GM18499 (cell line): ENCODE measurements around the gene HEXB.
"Not testable (repeated sequence)": the region's sequence is repeated elsewhere in the genome, so short reads cannot be mapped to it uniquely, and the experiment has no call there.

ENCODE experiments used
- ATAC-seq: cut with Tn5 transposase; IDR thresholded peaks from one replicate; pipeline ENCODE4 v1.9.1; 2021; ENCODE audit warnings: moderate number of reproducible peaks; ENCODE audit not compliant: insufficient read depth, unreplicated experiment

The HEXB gene

DNA sequence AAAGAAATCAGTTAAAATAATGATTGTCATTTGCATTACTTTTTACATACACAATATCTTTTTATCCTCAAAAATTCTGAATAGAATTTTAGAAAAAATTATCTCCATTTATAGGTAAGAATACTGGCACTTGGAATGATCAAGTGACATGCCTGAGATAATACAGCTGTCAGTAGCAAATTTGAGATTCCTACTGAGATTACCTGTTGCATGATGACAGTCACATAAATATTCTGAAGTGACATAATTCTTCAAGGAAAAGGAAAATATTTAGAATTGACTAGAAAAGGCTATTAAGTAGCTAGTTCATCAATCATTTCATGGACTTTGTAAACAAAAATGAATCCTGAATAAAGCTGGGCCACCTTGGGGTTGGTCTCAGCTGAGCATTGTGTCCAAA is 29.3 kb upstream of the HEXB start:
- no peak for ATAC-seq

DNA sequence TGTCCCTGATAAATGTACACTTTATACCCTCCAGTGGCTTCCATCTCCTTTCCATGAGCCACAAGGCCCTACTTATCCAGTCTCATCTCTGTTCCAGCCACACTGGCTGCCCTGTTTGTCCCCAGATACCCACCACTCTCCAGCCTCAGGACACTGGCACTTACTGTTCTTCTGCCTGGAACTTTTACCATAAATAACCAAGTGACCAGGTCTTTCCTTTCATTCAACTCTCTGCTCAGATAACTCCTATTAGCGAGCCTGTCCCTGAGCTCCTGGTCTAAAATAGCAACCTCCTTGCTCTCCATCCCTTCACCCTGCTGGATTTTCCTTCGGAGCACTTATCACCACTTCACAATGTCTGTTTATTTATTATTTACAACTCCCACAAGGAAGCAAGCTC is 27.9 kb upstream of the HEXB start:
- ATAC-seq, result no peak

DNA sequence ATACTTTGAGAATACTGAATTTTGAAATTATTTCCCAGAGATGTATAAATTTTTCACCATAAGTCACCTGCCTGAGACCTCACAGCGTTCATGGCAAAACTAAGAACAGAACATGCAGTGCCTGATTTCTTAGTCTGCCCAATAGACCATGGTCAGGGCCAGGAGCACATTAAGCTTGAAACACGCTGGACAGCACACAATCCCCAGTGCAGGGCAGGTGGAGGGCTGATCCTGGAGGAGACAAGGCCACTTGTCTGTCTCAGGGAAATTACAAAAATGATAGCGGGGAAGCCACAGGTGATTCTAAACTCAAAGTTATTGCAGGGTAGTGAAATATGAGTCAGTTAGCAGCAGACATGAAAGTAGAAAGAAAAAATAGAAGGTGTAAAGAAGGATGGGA is 25.9 kb upstream of the HEXB start:
- no peak for ATAC-seq

DNA sequence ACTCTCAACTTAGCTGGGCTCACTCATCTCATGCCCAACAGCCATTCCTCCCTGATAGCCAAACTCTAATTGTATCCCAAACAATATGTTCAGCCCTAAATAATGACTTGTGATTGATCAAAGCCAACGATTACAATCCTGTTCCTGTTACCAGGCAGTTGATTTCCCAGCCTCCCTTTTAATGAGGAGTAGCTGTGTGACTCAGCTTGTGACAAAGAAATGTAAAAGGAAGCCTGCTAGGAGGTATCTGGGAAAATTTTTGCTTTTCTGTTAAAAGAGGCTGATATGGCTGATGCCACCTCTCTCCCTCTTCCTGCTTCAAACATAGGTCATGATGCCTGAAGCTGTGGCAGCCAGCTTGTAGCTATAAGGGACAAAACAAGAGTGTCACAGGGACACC is 24.9 kb upstream of the HEXB start:
- ATAC-seq, result no peak

DNA sequence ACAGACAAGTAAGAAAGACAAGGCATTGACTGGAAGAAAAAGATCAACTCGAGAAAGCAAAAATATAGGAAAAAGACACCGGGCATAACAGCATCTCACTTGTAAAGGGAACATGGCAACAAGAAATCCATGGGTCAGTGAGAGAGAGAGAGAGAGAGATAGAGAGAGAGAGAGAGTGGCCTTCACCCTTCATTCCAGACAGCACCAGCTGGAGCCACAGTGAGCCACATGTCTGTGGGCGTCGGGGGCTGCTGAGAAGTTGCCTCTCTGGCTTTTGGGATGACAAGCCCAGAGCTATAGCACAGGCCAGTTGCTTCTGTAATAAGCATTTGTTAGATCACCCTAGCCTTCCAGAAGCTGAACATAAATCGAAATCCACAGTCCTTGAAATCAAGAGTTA is 24.2 kb upstream of the HEXB start:
- ATAC-seq, result no peak

DNA sequence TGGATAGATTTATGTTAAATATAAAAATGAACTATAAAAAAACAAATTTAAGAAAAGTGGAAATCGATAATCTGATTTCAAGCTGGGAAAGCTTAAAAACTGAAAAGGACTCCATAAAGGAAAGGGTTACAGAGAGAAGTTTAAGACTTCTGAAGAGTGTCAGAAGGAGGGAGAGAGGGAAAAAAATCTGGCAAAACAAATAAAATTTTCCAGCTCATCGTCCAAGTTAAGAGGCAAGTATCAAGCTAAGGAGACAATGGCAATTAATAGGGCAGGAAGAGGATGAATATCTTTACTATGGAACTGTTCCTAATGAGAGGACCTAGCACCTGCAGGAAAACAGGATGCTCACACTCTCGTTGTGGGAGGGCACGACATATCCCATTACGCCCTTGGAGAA is 20.5 kb upstream of the HEXB start:
- ATAC-seq, result no peak

DNA sequence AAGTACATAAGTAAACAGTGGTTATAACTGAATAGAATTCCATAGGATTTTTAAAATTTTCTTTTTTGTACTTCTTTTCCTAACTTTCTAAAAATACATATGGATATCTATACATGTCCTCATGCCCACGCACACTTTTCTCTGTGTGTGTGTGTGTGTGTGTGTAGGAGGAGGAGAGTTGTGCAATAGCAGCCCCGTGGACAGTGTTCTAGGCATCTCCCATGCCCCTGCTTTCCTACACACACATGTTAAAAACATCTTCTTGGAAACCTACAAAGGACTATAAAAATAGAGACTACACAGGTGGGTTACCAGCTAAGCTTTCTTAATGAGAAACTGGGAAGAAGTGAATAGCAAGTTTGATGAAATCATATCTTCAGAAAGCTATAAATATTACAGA is 19.8 kb upstream of the HEXB start:
- ATAC-seq, result no peak

DNA sequence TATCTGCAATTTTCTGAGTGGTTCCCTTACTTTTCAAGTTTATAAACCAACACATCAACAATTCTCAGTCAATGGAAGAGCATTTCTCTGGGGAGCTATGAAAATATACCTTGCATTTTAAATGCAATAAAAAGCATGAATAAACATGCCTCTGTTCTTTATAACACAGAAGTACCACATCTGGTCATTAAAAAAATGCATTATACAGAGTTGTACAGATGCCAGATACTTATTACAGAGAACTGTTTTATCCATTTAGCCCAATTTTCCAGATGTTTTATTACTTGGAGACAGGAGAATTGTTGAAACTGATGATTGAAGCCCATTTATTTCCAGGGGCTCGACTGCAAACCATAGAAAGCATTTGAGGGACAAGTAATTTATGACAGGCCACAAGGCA is 19.2 kb upstream of the HEXB start:
- ATAC-seq, result no peak

DNA sequence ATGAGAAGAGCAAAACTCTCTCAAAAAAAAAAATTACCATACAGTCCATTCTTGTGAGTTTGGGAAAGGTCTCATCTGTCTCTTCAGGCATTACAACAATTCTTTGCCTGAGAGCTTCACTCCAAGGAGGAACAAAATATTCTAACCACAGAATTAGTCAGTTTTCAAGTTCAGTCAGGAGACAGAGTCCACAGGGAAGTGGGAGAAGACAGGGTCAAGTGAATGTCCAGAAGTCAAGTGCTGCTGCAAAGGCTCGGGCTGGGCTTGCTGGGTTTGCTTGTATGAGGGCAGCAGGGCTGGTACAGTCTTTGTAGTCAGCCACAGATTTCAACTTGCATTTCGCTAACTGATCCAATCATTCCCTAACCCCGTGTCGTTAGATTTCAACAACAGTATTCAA is 17.6 kb upstream of the HEXB start:
- no peak for ATAC-seq

DNA sequence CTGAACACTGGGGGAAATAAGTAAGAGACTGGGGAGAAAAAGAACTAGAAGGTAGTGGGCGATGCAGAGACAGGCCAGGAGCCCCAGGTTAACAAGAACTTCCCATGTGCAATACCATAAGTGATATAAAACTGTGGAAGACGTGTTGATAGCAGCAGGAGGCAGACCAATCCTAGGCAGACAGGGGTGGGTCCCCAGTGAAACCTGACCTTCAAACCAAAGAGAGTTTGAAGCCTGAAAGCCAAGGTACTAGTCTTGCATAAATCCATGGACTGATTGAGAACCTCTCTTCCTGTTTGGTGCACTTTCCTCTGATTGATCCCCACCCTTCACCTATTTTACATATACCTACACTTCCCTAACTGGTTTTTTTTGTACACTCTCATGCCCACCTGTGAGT is 15.2 kb upstream of the HEXB start:
- ATAC-seq, result no peak

DNA sequence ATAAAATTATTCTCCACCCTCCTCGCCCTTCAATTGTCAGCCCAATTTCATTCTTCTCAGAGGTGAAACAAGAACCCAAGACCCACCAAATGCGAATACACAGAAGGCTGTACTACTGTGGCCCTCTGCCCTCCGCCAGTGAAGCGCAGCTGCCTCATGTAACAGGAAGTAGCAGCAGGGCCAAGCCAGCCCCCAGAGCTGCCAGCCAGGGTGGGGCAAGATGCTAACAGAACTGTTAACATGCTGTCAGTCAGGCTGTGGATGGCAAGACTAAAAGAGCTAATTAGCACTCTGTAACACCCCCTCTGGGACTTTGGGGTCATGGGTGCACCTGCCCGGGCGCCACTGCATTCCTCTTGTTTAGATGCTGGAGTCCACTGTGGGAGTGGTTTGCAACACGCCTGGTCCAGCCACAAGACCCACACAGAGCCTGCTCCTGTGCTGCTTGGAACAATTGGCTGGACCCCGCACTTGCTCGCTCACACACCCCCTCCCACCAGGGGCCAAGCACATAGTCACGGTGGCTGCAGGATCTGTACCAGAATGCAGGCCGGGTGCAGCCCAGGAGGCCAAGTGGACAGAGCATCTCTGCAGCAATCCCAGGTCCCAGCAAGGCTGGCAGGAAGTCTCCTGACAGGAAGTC is 14.5 kb upstream of the HEXB start:
- no peak for ATAC-seq

DNA sequence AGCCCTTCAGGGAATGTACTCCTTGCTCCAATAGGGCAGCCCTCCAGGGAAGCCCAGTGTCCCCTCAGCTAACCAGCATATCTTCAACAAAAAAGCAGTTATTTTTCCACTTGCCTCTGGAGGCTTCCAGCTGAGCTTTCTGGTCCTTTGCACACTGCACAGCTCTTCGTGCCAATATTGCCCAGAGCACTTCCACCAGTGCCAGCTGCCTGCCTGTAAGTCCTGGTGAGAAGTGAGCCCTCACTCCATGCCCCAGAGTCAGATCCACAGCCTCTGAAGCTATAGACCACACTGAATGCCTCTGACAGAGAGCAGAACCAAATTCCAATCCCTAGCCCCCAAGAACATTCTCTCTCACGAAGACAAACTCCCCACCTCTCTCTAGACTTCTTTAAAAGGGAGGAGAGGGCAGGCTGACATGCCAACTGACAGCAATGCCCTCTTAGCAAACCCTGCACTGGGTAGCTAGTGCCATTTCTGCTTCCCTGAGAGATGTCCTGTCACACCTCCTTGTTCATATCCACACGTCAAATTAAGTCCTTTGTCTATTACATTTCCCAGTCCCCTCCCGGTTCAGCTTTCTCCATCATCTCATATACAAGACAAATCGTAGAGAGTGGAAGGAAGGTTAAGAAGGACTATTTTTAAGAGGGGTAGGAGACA is 12.7 kb upstream of the HEXB start:
- no peak for ATAC-seq

DNA sequence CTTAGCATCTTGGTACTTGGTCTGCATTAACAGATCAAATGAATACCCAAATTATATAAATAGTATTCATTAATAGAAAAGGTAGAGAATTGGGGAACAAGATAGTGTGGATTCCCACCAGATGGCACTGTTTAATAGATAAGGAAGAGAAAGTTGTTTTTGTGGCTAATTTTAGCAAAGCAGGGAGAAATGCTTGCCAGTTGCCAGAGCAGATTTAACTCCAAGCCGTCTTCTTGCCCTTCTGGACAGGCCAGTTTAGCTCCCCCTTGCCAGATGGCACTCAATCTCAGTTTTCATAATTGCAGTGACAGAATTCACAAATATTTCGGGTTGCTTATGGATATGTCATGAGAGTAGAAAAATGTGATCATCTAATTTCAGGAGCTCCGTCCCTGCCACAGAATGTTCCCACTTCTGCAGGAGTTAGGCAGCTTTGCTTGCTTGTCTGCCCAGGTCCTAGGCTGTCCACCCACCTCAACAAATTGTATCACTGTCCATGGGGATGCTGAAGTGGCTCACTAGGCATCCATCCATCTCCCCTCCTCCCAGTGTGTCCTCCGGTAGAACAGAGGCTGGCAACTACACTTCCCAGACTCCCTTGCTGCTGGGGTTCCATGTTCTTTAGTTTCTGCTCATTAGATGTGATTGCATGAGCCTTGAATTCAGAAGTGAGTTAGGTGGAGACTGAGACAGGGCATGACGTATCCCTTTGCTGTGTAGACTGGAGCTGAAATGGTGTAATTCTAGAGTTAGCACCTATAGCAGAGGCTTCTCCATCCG is 11.8 kb upstream of the HEXB start:
- ATAC-seq, result no peak

DNA sequence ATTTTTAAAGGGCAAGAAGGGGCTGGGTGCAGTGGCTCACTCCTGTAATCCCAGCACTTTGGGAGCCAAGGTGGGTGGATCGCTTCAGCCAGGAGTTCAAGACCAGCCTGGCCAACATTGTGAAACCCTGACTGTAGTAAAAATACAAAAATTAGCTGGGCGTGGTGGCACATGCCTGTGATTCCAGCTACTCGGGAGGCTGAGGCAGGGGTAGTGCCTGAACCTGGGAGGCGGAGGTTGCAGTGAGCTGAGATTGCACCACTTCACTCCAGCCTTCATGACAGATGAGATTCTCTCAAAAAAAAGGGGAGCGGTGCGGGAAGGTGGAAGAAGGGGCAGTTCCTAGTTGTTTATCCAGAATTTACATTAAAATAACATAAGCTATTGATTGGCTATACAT is 8.6 kb upstream of the HEXB start:
- ATAC-seq, result not testable (repeated sequence)

DNA sequence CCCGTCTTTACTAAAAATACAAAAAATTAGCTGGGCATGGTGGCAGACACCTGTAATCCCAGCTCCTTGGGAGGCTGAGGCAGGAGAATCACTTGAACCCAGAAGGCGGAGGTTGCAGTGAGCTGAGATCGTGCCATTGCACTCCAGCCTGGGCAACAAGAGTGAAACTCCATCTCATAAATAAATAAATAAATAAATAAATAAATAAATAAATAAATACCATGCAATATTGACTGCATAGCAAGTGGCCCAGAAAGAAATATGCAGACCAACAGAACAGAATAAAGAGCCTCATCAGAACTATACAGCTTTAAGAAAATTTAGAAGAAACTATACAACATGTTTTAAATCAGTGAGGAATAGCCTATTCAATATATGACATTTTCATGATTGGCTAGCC is 6.9 kb upstream of the HEXB start:
- not testable (repeated sequence) for ATAC-seq

DNA sequence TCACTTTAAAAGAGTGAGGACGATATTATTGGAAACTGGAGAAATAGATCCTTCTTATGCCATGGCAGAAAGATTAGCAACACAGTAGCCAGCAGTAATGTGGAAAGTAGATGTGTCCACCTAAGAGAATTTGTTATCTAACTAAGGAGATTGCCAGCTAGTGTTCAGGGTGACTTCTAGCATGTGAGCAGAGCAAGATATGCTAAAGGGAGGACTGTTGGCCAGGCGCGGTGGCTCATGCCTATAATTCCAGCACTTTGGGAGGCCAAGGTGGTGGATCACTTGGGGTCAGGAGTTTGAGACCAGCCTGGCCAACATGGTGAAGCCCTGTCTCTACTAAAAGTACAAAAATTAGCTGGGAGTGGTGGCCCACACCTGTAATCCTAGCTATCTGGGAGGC is 5.7 kb upstream of the HEXB start:
- not testable (repeated sequence) for ATAC-seq

DNA sequence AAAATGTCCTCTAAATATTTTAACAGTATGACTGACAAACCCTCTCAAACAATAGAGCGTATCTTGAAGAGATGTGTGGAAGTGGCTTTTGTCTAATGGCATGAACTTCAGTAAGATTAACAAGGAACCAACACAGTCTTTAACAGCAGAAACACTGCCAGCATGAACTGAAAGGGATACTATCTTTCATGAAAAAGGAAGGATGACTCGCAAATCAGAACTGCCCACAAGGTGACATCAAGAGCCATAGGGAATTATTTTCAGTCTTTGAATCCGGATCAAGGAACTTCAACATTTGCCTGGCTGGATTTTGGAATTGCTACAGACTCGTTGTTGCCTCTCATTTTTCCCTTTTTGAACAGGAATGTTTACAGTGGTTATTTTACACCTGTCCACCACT is 5.1 kb upstream of the HEXB start:
- no peak for ATAC-seq

DNA sequence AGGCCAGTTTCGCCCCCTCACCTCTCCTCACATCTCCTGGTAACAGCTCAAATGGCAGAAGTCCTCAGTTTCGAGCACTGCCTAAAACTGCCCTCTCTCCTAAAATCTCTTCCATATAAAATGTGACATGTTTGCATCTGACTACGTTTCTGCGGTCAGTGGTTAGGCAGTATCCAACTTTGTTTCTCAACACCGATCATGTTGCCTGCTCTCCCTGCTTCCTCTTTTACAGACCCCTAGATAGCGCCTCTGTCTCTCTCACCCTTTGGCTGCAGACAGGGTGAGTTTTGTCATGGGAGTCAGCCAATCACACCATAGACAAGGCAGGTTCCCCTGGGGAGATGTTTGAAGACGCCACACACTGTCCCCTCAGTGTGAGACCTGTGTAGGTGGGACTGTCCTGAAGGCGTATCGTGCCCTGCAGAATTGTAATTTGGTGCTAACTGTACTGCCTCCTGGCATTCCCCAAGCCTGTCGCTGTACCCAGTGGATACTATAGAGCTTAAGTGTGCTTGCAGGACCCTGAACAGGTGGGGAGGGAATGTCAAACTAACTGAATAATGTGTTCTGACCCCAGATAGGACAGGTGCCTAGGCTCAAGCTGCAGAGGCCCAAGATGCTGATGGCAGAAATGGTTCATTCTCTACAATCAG is 1.1 kb downstream of the HEXB start:
- peak; percentile 59 for ATAC-seq

DNA sequence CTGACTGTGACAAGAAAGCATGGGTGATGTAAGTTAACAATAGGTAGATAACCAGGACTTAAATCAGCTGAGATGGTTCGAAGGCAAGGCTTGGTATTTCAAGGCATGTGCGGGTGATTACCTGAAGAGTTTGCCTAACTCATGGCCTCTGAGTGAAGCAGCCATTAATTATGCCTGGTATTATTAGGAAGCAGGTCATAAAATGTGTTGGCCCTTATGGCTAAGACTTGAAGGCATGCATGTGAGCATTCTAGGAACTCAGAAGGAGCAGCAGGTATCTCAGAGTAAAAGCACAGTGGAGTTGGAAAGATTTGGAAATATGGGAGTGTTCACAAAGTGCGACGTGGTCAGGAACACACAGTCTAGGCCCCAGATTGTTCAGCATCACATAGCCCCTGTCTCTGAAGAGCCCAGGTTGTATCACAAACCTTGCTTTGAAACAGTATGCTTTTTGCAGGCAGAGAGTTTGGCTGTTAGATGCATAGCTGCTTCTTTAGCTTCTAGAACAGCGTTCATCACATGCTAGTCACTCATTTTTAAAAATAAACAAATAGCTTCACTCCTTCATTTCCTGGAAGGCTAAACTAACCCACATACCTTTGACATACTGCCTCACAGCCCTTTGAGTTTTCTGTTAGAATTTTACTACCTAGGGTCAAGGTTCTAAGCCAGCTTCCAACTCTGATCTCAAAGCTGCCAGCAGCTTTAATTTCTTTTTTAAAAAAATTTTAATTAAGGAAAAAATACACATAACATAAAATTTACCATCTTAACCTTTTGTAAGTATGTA is 2.1 kb downstream of the HEXB start:
- ATAC-seq, result no peak

DNA sequence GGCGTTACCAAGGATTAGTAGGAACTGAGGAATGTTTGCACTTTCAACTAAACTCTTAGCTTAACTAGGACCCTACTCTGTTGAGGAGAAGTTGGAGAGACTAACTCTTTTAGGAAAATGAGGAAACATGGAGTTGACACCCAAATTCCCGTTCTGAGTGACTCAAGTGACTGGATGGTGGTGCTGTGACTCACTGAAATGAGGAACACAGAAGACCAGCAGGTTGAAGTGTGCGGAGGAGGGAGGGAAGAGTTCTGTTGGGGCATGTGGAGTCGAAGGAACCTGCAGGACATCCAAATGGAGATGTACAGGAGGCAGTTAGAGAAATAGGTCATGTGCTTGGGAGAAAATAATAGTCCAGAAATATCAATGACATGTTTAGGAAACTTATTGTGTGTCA is 8.2 kb downstream of the HEXB start:
- no peak for ATAC-seq
